LNCaP clone FGC (cell line): ENCODE data around the gene RASIP1.
A peak's percentile ranks its signal among the peaks of the same experiment; 100 is the strongest.

Experiments
- DNase-seq: peaks from one replicate; pipeline ENCODE4 v3.0.0-alpha.2; 2011; ENCODE audit warnings: low read depth
- H3K4me3 ChIP-seq: 2 replicates; pipeline ENCODE4 v1.5.1; 2011; ENCODE audit warnings: mild to moderate bottlenecking, low read depth, low read length, control low read depth
- TF ChIP-seq, protein P1 (sequence below): IDR thresholded peaks from 2 replicates; pipeline ENCODE4 v1.5.1; 2012; ENCODE audit warnings: mild to moderate bottlenecking; ENCODE audit not compliant: control insufficient read depth, insufficient read depth; ENCODE audit errors: extremely low read depth

RASIP1 gene

DNA sequence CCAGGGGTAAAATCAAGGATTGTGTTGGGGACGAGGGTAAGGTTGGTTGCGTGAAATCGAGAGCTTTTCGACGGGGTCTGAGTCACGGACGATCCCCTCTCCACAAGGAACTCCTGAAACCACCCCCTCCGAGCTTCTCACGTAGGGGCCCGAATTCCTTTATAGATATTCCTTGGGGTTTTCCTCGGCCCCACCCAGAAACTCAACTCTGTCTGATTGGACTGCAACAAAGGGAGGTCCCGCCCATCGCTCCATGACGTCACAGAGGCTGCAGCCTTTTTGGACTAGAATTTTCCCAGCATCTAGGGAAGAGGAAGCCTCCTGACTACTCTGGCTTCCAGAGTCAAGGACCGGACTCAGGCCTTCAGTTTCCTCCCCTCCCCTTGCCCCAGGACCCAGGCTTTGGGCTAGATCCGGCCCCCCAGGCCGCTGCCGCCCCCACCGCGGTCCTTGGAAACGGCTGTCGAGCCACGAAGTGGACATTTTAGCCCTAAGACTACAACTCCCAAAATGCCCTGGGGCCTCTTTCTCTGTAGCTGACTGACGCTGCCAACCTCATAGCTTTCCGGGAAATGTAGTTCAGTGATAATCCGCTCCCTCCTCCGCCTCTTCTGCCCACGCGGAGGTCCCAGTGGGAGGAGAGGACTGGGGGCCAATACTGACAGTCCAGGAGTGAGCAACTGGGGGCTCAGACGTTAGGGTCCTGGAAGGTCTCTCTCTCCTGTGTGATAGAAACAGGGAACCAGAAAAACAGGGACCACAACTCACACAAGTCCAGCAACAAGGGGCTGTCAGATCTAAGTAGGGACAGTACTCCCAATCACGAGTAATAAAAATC lies 6.5 kb upstream of the RASIP1 start, which contains the start of gene IZUMO1:
Gene IZUMO1, minus strand, starts transcription at position 172 of the 838 bp plus-strand sequence. CDS start 1,050 bp downstream, outside the sequence.
- H3K4me3 ChIP-seq, result no peak within 1 kb of the TSS
- TF ChIP-seq, protein P1, sequence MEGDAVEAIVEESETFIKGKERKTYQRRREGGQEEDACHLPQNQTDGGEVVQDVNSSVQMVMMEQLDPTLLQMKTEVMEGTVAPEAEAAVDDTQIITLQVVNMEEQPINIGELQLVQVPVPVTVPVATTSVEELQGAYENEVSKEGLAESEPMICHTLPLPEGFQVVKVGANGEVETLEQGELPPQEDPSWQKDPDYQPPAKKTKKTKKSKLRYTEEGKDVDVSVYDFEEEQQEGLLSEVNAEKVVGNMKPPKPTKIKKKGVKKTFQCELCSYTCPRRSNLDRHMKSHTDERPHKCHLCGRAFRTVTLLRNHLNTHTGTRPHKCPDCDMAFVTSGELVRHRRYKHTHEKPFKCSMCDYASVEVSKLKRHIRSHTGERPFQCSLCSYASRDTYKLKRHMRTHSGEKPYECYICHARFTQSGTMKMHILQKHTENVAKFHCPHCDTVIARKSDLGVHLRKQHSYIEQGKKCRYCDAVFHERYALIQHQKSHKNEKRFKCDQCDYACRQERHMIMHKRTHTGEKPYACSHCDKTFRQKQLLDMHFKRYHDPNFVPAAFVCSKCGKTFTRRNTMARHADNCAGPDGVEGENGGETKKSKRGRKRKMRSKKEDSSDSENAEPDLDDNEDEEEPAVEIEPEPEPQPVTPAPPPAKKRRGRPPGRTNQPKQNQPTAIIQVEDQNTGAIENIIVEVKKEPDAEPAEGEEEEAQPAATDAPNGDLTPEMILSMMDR, result no peak
- DNase-seq, result no peak

DNA sequence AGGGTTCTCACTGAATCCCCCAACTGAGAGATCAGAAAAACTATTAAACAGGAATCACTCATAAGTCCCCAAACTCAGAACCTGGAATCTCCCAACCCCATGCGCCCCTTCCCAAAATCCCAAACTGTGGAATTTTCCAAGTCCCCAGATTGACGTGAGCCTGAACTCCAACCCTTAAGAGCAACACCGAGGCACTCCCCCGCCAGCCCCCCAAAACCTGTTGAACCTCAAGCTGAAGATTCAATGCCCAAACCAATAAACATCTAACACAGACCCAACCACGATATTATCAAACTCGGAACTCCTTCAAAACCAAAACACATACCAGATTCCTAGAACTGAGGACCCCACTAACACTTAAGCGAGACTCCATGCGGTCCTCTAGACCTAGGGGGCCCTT lies 5.7 kb upstream of the RASIP1 start:
- H3K4me3 ChIP-seq, result no peak overlapping the region
- DNase-seq, result no peak
- TF ChIP-seq, protein P1, result no peak

DNA sequence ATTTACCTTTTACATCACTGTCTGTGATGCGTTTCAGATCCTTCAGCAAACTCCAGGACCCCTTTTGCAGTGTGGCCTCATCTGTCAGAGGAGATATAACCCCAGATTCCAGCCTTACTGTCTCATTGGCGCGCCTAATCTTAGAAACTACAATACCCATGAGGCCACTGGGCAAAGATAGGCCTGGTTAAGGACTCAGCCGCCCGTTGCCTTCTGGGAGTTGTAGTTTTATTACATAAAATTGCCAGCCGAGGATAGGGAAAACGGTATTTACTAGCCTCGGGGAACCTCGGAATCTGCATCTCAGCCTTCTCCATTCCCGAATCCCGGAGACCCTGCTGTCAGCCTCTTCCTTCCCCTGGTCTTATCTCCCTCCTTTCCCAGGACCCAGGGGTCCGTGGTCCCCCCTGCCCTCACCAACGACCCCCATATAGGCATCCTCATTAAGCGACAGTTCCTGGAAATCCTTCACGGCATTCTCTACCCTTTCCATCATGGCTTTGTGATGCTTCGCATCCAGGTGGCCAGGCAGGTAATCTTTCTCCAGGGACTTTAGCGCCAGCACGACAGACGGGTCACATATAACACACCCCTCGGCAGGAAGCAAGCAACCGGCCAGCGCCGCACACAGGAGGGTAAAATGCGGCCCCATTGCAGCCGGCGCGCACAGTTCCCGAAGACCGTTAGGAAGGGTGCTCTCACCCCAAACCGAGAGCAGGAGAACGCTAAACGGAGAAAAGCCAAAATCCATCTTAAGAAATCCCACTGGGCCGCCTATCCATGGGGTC lies 5.0 kb upstream of the RASIP1 start:
- DNase-seq, result no peak

DNA sequence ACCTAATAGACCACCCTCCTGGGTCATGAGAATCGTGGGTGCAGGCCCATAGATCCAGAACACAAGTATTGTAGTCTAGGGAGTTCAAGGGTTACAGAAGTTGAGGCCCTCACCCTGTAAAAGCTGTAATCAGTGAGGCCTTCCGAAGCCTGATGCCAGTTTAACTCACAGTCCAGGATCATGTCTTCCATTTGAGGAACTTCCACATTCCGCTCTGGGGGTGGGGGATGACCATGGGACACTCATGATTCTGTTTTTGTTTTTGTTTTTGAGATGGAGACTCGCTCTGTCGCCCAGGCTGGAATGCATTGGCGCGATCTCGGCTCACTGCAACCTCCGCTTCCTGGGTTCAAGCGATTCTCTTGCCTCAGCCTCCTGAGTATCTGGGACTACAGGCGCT lies 1.7 kb upstream of the RASIP1 start:
- H3K4me3 ChIP-seq, result no peak overlapping the region
- no peak for DNase-seq
- TF ChIP-seq, protein P1, result no peak

More for the DNA sequence above, 5.0 kb upstream of the RASIP1 start:
- no peak overlapping the region for H3K4me3 ChIP-seq
- TF ChIP-seq, protein P1, result no peak

DNA sequence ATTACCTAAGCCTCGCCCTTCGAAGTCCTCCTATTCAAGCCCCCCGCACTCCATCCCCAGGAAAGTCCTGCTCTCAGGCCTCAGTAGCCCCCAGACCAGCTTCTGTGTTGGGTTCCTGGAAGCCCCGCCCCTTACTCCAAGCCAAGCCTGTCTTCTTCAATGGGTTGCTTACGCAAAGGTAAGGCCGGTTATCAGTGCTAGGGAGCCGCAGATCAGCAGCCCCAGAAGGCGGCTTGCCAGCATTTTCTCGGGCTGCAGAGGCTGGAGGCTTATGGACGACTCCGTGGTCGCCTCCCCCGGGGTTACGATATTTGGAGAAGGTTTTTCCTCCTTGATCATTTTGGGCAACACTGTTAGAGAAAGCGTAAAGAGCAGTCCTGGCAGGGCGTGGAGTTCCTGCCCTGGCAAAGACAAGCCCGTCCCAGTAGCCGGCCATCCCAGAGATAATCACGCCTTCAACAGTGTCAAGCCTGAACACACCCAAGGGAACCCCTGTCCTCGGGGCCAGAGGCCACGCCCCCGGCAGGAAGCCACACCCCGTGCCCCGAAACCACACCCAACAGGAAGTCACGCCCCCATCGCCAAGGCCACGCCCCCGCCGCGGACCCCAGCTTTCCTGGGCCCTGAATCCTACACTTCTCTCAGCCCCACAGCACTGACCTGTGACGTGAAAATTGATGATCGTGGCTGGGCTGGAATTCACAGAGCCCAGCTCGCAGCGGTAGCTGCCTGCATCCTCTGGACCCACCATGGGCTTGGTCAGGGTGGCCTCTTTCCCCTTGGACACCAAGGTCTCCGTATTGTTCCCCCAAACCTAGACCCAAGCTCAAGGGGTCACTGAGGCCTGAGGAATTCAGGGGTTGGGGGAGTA lies 954 bp upstream of the RASIP1 start:
- TF ChIP-seq, protein P1, result no peak
- DNase-seq, result no peak
- no peak overlapping the region for H3K4me3 ChIP-seq

DNA sequence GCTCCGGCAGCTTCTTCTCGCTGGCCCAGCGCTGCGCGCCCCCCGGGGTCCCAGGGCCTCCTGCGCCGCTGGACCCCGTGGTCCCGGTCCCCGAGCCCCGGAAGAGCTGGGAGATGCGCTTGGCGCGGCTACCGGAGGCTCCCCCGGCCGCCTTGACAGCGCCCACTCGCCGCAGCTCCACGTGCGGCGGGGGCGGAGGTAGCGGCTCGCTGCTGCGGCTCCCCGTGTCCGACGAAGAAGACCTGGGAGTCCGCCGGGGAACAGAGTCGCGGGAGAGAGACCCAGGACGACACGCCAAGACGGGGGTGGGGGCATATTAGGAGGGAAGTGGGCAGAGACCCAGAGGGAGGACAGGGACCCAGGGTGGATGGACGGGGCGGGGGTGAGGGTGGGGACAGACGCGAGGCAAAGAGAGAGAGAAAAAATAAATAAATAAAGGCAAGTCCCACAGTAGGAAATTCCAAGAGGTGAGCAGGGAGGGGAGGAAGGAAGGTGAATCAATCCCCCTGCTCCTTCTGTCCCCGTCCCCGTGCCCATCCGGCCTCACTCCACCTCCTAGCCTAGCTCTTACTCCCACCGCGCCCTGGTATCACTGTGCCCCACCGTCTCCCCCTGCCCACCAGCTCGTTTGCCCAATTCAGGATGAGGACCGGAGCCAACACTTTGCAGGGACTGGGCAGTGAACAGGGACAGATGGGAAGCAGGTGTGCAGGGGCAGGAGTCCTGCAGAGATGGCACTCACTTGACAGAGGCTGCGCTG lies 826 bp downstream of the RASIP1 start:
- peak overlapping the region; percentile 36 for H3K4me3 ChIP-seq
- TF ChIP-seq, protein P1, result no peak
- DNase-seq, result no peak
